T-helper 22 cell (primary cell): ENCODE results near the gene ZNF142.
A peak's percentile ranks its signal among the peaks of the same experiment; 100 is the strongest.
"Not testable (repeated sequence)": the region's sequence is repeated elsewhere in the genome, so short reads cannot be mapped to it uniquely, and the experiment has no call there.

Experiments used
- DNase-seq: peaks from one replicate; pipeline ENCODE4 v3.0.0-alpha.2; 2020; ENCODE audit warnings: low read depth

Gene ZNF142

GRCh38 chr2:218659258-218659987 is at the start of gene ZNF142, which contains the start of gene BCS1L:
ZNF142 (minus strand) TSS chr2:218659623; CDS start chr2:218656429, 3,194 bp downstream.
BCS1L (plus strand) TSS chr2:218659683; CDS start chr2:218660988, 1,305 bp downstream.
- peak; percentile 85 for DNase-seq

GRCh38 chr2:218708086-218708485 is 48.7 kb upstream of the ZNF142 start:
- no peak for DNase-seq

GRCh38 chr2:218703341-218703740 is 43.9 kb upstream of the ZNF142 start:
- DNase-seq = no peak

GRCh38 chr2:218701806-218702205 is 42.4 kb upstream of the ZNF142 start:
- no peak for DNase-seq

GRCh38 chr2:218698885-218699284 is 39.5 kb upstream of the ZNF142 start:
- DNase-seq = no peak

GRCh38 chr2:218694405-218695145 is 35.2 kb upstream of the ZNF142 start:
- no peak for DNase-seq

- DNase-seq = no peak
These were observed 31.8 kb upstream of the ZNF142 start for GRCh38 chr2:218691234-218691633.

- not testable (repeated sequence) for DNase-seq
These were observed 28.1 kb upstream of the ZNF142 start for GRCh38 chr2:218687400-218688060.

GRCh38 chr2:218680061-218680460 is 20.6 kb upstream of the ZNF142 start:
- no peak for DNase-seq

- DNase-seq = no peak
These were observed 19.7 kb upstream of the ZNF142 start for GRCh38 chr2:218679119-218679518.

- peak; percentile 70 for DNase-seq
These were observed 12.5 kb upstream of the ZNF142 start, which contains the start of the genes RNF25 and STK36 for GRCh38 chr2:218671654-218672566. RNF25 (minus strand) TSS chr2:218672002; CDS start chr2:218671970, 32 bp downstream. STK36 (plus strand) TSS chr2:218672086; CDS start chr2:218672830, 744 bp downstream.

GRCh38 chr2:218671097-218671653 is 11.8 kb upstream of the ZNF142 start:
- no peak for DNase-seq

- no peak for DNase-seq
These were observed 5.2 kb upstream of the ZNF142 start for GRCh38 chr2:218664653-218665052.

GRCh38 chr2:218663901-218664300 is 4.5 kb upstream of the ZNF142 start:
- DNase-seq = no peak

GRCh38 chr2:218662827-218663226 is 3.4 kb upstream of the ZNF142 start:
- DNase-seq = no peak

GRCh38 chr2:218662377-218662776 is 3.0 kb upstream of the ZNF142 start:
- DNase-seq = no peak

GRCh38 chr2:218659988-218660358 is 550 bp upstream of the ZNF142 start:
- DNase-seq = no peak

- DNase-seq = no peak
These were observed 659 bp downstream of the ZNF142 start for GRCh38 chr2:218658671-218659257.

- no peak for DNase-seq
These were observed 3.7 kb downstream of the ZNF142 start for GRCh38 chr2:218655751-218656150.

GRCh38 chr2:218648787-218649100 is 10.7 kb downstream of the ZNF142 start:
- no peak for DNase-seq
